H9 (cell line): Measurements from ENCODE around the gene PHEX. TPM values are rescaled to one million over a fixed set of nuclear protein-coding genes. Genes with fewer than 3 reads are reported as not detected.

Experiments
- DNase-seq: peaks from one replicate; pipeline ENCODE4 v3.0.0-alpha.2; 2017
- H2AFZ ChIP-seq: one replicate; pipeline ENCODE4 v1.6.1; 2013; ENCODE audit warnings: mild to moderate bottlenecking, low read length, control low read depth, moderate library complexity
- H2AK5ac ChIP-seq: 2 replicates; pipeline ENCODE4 v1.6.1; 2013; ENCODE audit warnings: low read length, control low read depth, mixed read lengths; ENCODE audit not compliant: insufficient read length
- H2BK120ac ChIP-seq: one replicate; pipeline ENCODE4 v1.6.1; 2013; ENCODE audit warnings: low read depth, mild to moderate bottlenecking, low read length, control low read depth, inconsistent platforms; ENCODE audit not compliant: poor library complexity, severe bottlenecking
- H2BK12ac ChIP-seq: 2 replicates; pipeline ENCODE4 v1.6.1; 2013; ENCODE audit warnings: low read length, control low read depth, mixed read lengths, low read depth; ENCODE audit not compliant: insufficient read length
- H2BK15ac ChIP-seq: 2 replicates; pipeline ENCODE4 v1.6.1; 2013; ENCODE audit warnings: low read depth, low read length, control low read depth
- H2BK20ac ChIP-seq: one replicate; pipeline ENCODE4 v1.6.1; 2013; ENCODE audit warnings: low read depth, mild to moderate bottlenecking, low read length, control low read depth, inconsistent platforms; ENCODE audit not compliant: poor library complexity, severe bottlenecking
- H2BK5ac ChIP-seq: 2 replicates; pipeline ENCODE4 v1.6.1; 2013; ENCODE audit warnings: low read length, control low read depth, mixed read lengths; ENCODE audit not compliant: insufficient read length
- H3K14ac ChIP-seq: 2 replicates; pipeline ENCODE4 v1.6.1; 2013; ENCODE audit warnings: low read length, control low read depth; ENCODE audit not compliant: insufficient read depth
- H3K18ac ChIP-seq: 2 replicates; pipeline ENCODE4 v1.6.1; 2013; ENCODE audit warnings: low read depth, mild to moderate bottlenecking, mixed read lengths, low read length, control low read depth; ENCODE audit not compliant: insufficient read length
- H3K23ac ChIP-seq: 2 replicates; pipeline ENCODE4 v1.6.1; 2013; ENCODE audit warnings: low read length, control low read depth, mixed read lengths, low read depth; ENCODE audit not compliant: insufficient read length
- H3K23me2 ChIP-seq: 2 replicates; pipeline ENCODE4 v1.6.1; 2013; ENCODE audit warnings: low read depth, mild to moderate bottlenecking, mixed read lengths, low read length, control low read depth; ENCODE audit not compliant: insufficient read length, poor library complexity, severe bottlenecking
- H3K27ac ChIP-seq: 2 replicates; pipeline ENCODE4 v1.5.1; 2013; ENCODE audit warnings: low read length, control low read depth, mixed read lengths, low read depth; ENCODE audit not compliant: insufficient read length
- H3K27me3 ChIP-seq: 2 replicates; pipeline ENCODE4 v1.6.1; 2013; ENCODE audit warnings: low read length, control low read depth, inconsistent platforms; ENCODE audit not compliant: insufficient read depth
- H3K4ac ChIP-seq: 2 replicates; pipeline ENCODE4 v1.6.1; 2013; ENCODE audit warnings: low read depth, mild to moderate bottlenecking, control low read depth, inconsistent platforms, low read length, moderate library complexity
- H3K4me1 ChIP-seq: 2 replicates; pipeline ENCODE4 v1.6.1; 2013; ENCODE audit warnings: low read length, control low read depth, inconsistent platforms; ENCODE audit not compliant: insufficient read depth
- H3K4me2 ChIP-seq: 2 replicates; pipeline ENCODE4 v1.6.1; 2013; ENCODE audit warnings: low read length, control low read depth, mixed read lengths; ENCODE audit not compliant: insufficient read length, insufficient read depth
- H3K56ac ChIP-seq: 2 replicates; pipeline ENCODE4 v1.6.1; 2013; ENCODE audit warnings: low read depth, mild to moderate bottlenecking, mixed read lengths, low read length, control low read depth; ENCODE audit not compliant: insufficient read length
- H3K79me1 ChIP-seq: 2 replicates; pipeline ENCODE4 v1.6.1; 2013; ENCODE audit warnings: low read depth, mild to moderate bottlenecking, moderate library complexity, low read length, control low read depth, inconsistent platforms; ENCODE audit not compliant: insufficient read depth, poor library complexity, severe bottlenecking
- H3K79me2 ChIP-seq: 2 replicates; pipeline ENCODE4 v1.6.1; 2013; ENCODE audit warnings: low read length, control low read depth, inconsistent platforms; ENCODE audit not compliant: insufficient read depth
- H3K9ac ChIP-seq: 2 replicates; pipeline ENCODE4 v1.6.1; 2013; ENCODE audit warnings: low read length, control low read depth, mixed read lengths; ENCODE audit not compliant: insufficient read length; ENCODE audit errors: extremely low read depth
- H3K9me3 ChIP-seq: one replicate; pipeline ENCODE4 v1.6.1; 2013; ENCODE audit warnings: low read depth, low read length, inconsistent platforms; ENCODE audit not compliant: control insufficient read depth
- H3T11ph ChIP-seq: one replicate; pipeline ENCODE4 v1.6.1; 2013; ENCODE audit warnings: mild to moderate bottlenecking, low read length, control low read depth, inconsistent platforms
- H4K20me1 ChIP-seq: one replicate; pipeline ENCODE4 v1.6.1; 2013; ENCODE audit not compliant: control insufficient read depth, insufficient read length, insufficient read depth
- H4K5ac ChIP-seq: 2 replicates; pipeline ENCODE4 v1.6.1; 2013; ENCODE audit warnings: low read depth, mild to moderate bottlenecking, mixed read lengths, low read length, control low read depth; ENCODE audit not compliant: insufficient read length
- H4K8ac ChIP-seq: replicated peaks from 2 replicates; pipeline ENCODE4 v1.6.1; 2013; ENCODE audit warnings: low read length, control low read depth, mixed read lengths, low read depth; ENCODE audit not compliant: insufficient read length
- H4K91ac ChIP-seq: 2 replicates; pipeline ENCODE4 v1.6.1; 2013; ENCODE audit warnings: low read depth, mild to moderate bottlenecking, moderate library complexity, mixed read lengths, low read length, control low read depth; ENCODE audit not compliant: insufficient read length
- H3K27ac Mint-ChIP-seq, 3 experiments: 2 replicates in 2 of 3; 3 replicates in 1 of 3; pipeline ENCODE4 v1.8.0; 2020 to 2021; ENCODE audit warnings: mixed read lengths in 3 of 3, mild to moderate bottlenecking in 1 of 3, moderate library complexity in 1 of 3
- H3K27me3 Mint-ChIP-seq: 2 replicates; pipeline ENCODE4 v1.8.0; 2021; ENCODE audit warnings: low read depth, mild to moderate bottlenecking, moderate library complexity, mixed read lengths
- H3K36me3 Mint-ChIP-seq, 3 experiments: 2 replicates in 2 of 3; 3 replicates in 1 of 3; pipeline ENCODE4 v1.8.0; 2020 to 2021; ENCODE audit warnings: low read depth in 3 of 3, mixed read lengths in 3 of 3; ENCODE audit not compliant: insufficient read depth in 1 of 3
- H3K4me1 Mint-ChIP-seq, 2 experiments: 2 replicates each; pipeline ENCODE4 v1.8.0; 2020; ENCODE audit warnings: mixed read lengths in 2 of 2
- H3K4me3 Mint-ChIP-seq, 2 experiments: 2 replicates in 1 of 2; 3 replicates in 1 of 2; pipeline ENCODE4 v1.8.0; 2020 to 2021; ENCODE audit warnings: mild to moderate bottlenecking in 2 of 2, mixed read lengths in 2 of 2, moderate library complexity in 1 of 2
- H3K9me3 Mint-ChIP-seq, 2 experiments: 2 replicates in 1 of 2; 3 replicates in 1 of 2; pipeline ENCODE4 v1.8.0; 2020; ENCODE audit warnings: mild to moderate bottlenecking in 2 of 2, mixed read lengths in 2 of 2, moderate library complexity in 1 of 2
- WGBS: extraction: QIAGEN DNeasy Blood & Tissue Kit; methylation state at CpG from one replicate; pipeline ENCODE4 v1.1.7; 2013; ENCODE audit warnings: missing lambda C conversion rate, low lambda C conversion rate, mixed read lengths; ENCODE audit not compliant: insufficient read length; ENCODE audit errors: extremely low coverage; 5-methylcytosine and 5-hydroxymethylcytosine counted together
- total RNA-seq: library from RNA; stranded (reverse); gene quantifications from 2 replicates; pipeline ENCODE4 v1.2.1, GENCODE V29; 2021
- TF ChIP-seq, protein P1 (sequence below): fragments of 200-600 bp; sonication (generic); conservative IDR thresholded peaks from 3 replicates; pipeline ENCODE4 v1.8.0; 2021; ENCODE audit warnings: antibody characterized with exemption, mild to moderate bottlenecking

The PHEX gene
- total RNA-seq, 1 experiment from 2014 or later, result 0.11 TPM

GRCh38 chrX:22148565-22148964, 116.4 kb downstream of the PHEX start:
- H2BK120ac ChIP-seq, result no peak overlapping the region
- no CpG with 5 or more reads among the region's 2 CpGs for WGBS
- H3K9me3 Mint-ChIP-seq, result peaks cover 7 to 24% of the 10 kb centered on the region in 2 experiments
- DNase-seq, result no peak
- no peak overlapping the region for H2BK12ac ChIP-seq
- H3K56ac ChIP-seq, result no peak overlapping the region
- no peak overlapping the region for H3T11ph ChIP-seq
- TF ChIP-seq, protein P1, sequence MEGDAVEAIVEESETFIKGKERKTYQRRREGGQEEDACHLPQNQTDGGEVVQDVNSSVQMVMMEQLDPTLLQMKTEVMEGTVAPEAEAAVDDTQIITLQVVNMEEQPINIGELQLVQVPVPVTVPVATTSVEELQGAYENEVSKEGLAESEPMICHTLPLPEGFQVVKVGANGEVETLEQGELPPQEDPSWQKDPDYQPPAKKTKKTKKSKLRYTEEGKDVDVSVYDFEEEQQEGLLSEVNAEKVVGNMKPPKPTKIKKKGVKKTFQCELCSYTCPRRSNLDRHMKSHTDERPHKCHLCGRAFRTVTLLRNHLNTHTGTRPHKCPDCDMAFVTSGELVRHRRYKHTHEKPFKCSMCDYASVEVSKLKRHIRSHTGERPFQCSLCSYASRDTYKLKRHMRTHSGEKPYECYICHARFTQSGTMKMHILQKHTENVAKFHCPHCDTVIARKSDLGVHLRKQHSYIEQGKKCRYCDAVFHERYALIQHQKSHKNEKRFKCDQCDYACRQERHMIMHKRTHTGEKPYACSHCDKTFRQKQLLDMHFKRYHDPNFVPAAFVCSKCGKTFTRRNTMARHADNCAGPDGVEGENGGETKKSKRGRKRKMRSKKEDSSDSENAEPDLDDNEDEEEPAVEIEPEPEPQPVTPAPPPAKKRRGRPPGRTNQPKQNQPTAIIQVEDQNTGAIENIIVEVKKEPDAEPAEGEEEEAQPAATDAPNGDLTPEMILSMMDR, result no peak
- no peak overlapping the region for H2AFZ ChIP-seq
- no peak overlapping the region for H3K23ac ChIP-seq
- H3K18ac ChIP-seq, result no peak overlapping the region
- H3K4me2 ChIP-seq, result no peak overlapping the region
- H4K91ac ChIP-seq, result no peak overlapping the region
- H3K4me3 Mint-ChIP-seq, result no peak overlapping the region
- no peak overlapping the region for H4K5ac ChIP-seq
- H3K4me1 Mint-ChIP-seq, result no peaks in the 10 kb centered on the region
- no peak overlapping the region for H3K27ac ChIP-seq
- H3K79me1 ChIP-seq, result no peaks in the 10 kb centered on the region
- no peaks in the 10 kb centered on the region for H4K20me1 ChIP-seq
- H3K4ac ChIP-seq, result no peak overlapping the region
- H3K27me3 ChIP-seq, result no peaks in the 10 kb centered on the region
- no peak overlapping the region for H2BK5ac ChIP-seq
- H3K27me3 Mint-ChIP-seq, result no peaks in the 10 kb centered on the region
- no peak overlapping the region for H2AK5ac ChIP-seq
- H3K27ac Mint-ChIP-seq, result no peak overlapping the region
- H3K4me1 ChIP-seq, result no peaks in the 10 kb centered on the region
- H3K36me3 Mint-ChIP-seq, result peaks cover 0 to 5% (median 0%) of the 10 kb centered on the region in 3 experiments; a peak in 3 of 7 replicates
- no peak overlapping the region for H3K14ac ChIP-seq
- H3K9ac ChIP-seq, result no peak overlapping the region
- H3K23me2 ChIP-seq, result no peaks in the 10 kb centered on the region
- H4K8ac ChIP-seq, result no peak overlapping the region
- H2BK15ac ChIP-seq, result no peak overlapping the region
- no peaks in the 10 kb centered on the region for H3K9me3 ChIP-seq
- no peak overlapping the region for H2BK20ac ChIP-seq
- no peaks in the 10 kb centered on the region for H3K79me2 ChIP-seq
